ENCODE results near the gene SLC38A1. TPM values are rescaled to one million over a fixed set of nuclear protein-coding genes. Genes with fewer than 3 reads are reported as not detected.

Gene SLC38A1
- total RNA-seq, 1 donor from 2014 or later = 157 TPM

GRCh38 chr12:46233423-46233822 is 35.4 kb downstream of the SLC38A1 start:
- peak; percentile 28 to 49 for DNase-seq (ENCODE audit: low read depth in 2 of 2)

GRCh38 chr12:46230983-46231382 is 37.9 kb downstream of the SLC38A1 start:
- no peak for DNase-seq (ENCODE audit: low read depth in 2 of 2)

- DNase-seq (ENCODE audit: low read depth in 2 of 2) = no peak
These were observed 38.5 kb downstream of the SLC38A1 start for GRCh38 chr12:46230306-46230705.

GRCh38 chr12:46227616-46228015 is 41.2 kb downstream of the SLC38A1 start:
- no peak for DNase-seq (ENCODE audit: low read depth in 2 of 2)

- DNase-seq (ENCODE audit: low read depth in 2 of 2) = no peak
These were observed 44.5 kb downstream of the SLC38A1 start for GRCh38 chr12:46224386-46224785.

GRCh38 chr12:46223047-46223446 is 45.8 kb downstream of the SLC38A1 start:
- DNase-seq (ENCODE audit: low read depth in 2 of 2) = no peak

- DNase-seq (ENCODE audit: low read depth in 2 of 2) = no peak
These were observed 46.2 kb downstream of the SLC38A1 start for GRCh38 chr12:46222636-46223035.

GRCh38 chr12:46221255-46222128 is 47.4 kb downstream of the SLC38A1 start:
- peak; percentile 35 to 69 for DNase-seq (ENCODE audit: low read depth in 2 of 2)

GRCh38 chr12:46219877-46220655 is 48.8 kb downstream of the SLC38A1 start:
- peak; percentile 72 to 97 for DNase-seq (ENCODE audit: low read depth in 2 of 2)

- DNase-seq (ENCODE audit: low read depth in 2 of 2) = no peak
These were observed 49.5 kb downstream of the SLC38A1 start for GRCh38 chr12:46219132-46219876.

GRCh38 chr12:46218322-46219095 is 50.3 kb downstream of the SLC38A1 start:
- no peak for DNase-seq (ENCODE audit: low read depth in 2 of 2)

- DNase-seq (ENCODE audit: low read depth in 2 of 2) = no peak
These were observed 51.1 kb downstream of the SLC38A1 start for GRCh38 chr12:46217541-46218321.

- peak in 1 of 2 donors; percentile 38 for DNase-seq (ENCODE audit: low read depth in 2 of 2)
These were observed 54.0 kb downstream of the SLC38A1 start for GRCh38 chr12:46214668-46215436.

GRCh38 chr12:46212108-46212982 is 56.5 kb downstream of the SLC38A1 start:
- DNase-seq (ENCODE audit: low read depth in 2 of 2) = peak in 1 of 2 donors; percentile 34

- no peak for DNase-seq (ENCODE audit: low read depth in 2 of 2)
These were observed 57.9 kb downstream of the SLC38A1 start for GRCh38 chr12:46210873-46211439.

- peak; percentile 90 to 93 for DNase-seq (ENCODE audit: low read depth in 2 of 2)
These were observed 58.6 kb downstream of the SLC38A1 start for GRCh38 chr12:46209914-46210872.

- DNase-seq (ENCODE audit: low read depth in 2 of 2) = no peak
These were observed 59.7 kb downstream of the SLC38A1 start for GRCh38 chr12:46209170-46209569.

Data from lung microvascular endothelial cell (primary cell).